DMS79 (cell line): ENCODE results near the gene BCL2L1.

Experiments used
- DNase-seq: peaks from one replicate; lab custom pipeline; 2025; lab: John Stamatoyannopoulos, UW

Gene BCL2L1

DNA sequence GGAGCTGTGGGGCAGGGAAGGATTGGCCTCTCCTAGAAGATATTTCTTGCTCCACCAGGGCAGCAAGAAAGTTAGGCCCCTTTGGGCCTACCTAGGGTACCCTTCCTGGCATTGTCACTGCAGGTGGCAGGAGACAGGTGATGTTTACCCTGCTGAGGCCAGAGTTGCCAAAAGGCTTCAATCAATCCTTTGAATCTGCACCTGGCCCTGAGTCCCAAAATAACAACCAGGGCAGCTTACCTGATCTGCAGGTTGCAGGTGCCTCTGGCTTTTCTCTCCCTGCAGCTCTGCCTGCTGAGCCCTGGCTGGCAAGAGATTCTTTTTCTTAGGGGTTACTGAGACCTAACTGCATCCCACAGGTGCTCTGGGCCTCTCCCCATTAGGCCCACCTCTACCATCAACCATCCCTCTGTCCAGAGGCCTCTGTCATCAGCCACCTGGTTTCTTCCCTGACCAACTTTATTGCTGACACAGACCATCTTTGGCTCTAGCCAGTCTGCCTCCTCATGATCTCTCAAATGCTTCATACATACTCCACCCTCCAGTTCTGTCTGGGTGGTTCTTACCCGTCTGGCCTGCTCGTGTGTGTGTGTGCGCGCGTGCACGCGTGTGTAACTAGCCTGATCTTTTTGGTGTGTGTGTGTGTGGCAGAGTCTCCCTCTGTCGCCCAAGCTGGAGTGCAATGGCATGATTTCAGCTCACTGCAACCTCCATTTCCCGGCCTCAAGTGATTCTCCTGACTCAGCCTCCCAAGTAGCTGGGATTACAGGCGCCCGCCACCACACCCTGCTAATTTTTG, 13.7 kb downstream of the BCL2L1 start:
- DNase-seq: peak; percentile 97

- DNase-seq: peak; percentile 97
Observed at GRCh38 chr20:31707994-31708735, 14.5 kb downstream of the BCL2L1 start.

DNA sequence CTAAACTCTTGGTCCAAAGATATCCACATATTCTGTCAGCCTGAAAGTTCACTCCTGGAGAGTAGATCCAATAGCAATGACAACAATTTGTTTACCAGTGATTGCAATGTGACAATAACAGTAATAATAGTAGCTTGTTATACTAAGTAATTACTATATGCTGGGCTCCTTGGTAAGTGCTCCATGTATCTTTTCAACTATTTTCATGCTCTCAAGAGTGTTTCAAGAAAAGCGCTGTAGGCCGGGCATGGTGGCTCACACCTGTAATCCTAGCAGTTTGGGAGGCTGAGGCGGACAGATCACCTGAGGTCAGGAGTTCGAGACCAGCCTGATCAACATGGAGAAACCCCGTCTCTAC, 15.4 kb downstream of the BCL2L1 start:
- no peak for DNase-seq

DNA sequence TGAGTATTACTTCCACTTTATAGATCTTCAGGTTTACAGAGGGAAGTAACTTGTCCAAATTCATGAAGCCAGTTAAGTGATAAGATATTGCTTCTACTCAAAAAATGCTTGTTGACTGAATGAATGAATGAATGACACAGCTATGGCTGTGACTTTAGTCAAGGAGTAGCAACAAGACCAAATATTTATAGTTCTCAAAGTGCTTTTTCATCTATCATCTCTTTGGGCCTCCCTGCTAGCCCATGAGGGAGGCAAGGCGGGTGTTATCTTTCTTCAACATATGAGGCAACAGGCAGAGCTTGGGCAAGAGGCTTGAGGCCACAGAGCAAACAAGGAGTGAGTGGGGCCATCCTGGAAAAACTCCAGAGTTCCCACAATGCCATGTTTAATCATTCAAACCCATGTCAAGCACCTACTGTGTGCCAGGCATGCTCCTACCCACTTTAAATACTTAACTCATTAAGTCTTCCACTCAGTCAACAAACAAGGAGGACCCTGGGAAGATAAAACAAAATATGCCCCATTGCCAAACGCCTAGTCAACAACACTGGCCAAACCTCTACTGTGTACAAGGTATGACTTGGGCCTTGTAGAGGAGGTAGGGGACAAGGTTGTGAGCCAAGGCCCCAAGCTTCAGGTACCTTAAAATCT, 15.9 kb downstream of the BCL2L1 start:
- no peak for DNase-seq

- DNase-seq: peak; percentile 93
Observed at GRCh38 chr20:31705598-31706597, 16.8 kb downstream of the BCL2L1 start.

DNA sequence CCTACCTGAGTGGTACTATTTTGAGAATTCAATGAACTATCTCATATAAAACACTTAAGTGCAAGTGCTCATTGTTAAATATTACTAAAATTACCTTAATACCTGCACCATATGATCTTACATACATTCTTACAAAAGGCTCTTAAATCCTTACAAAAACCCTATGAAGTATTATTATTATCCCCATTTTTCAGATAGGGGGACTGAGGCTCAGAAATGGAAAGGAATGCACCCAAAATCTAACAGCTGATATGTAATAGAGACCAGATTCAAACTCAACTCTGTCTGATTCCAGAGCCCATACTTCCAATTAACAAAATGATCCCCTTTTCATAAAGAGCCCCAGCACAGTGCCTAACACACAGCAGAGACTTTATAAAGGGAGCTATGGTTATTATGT, 17.5 kb downstream of the BCL2L1 start:
- DNase-seq: no peak

DNA sequence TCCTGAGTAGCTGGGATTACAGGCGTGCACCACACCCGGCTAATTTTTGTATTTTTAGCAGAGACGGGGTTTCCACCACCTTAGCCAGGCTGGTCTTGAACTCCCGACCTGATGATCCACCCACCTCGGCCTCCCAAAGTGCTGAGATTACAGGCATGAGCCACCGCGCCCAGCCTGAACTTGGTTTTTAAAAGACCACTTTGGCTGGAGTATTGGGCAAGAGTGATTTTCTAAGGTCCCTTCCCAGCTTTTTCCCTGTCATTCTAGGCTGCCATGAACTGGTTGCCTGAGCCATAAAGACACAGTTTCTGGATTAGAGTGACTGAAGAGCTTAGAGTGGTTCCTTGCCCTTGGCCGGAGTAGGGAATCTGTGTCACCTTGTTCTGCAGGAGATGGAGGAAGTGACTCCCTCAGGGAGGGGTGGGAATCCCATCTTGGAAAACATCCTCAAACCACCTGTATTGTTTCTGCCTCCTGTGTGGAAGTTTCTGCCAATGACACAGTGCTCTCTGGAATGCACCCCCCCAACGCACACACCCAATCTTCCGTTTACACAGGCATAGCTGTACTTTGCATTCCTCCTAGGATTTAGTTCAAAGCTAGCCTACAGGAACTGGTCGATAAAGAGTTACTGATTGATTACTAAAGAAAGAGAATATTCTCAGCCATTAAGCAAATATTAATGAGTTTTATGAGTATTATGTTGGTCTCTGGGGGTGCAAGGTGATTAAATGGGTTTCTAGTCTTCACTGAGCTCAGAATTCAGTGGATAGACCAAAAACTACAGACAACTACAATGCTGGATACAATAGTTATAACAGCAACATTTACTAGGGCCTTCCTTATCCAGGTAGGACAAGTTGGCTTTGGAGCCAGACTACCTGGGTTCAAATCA, 18.2 kb downstream of the BCL2L1 start:
- no peak for DNase-seq

- DNase-seq: no peak
Observed at GRCh38 chr20:31701591-31701990, 21.1 kb downstream of the BCL2L1 start.

DNA sequence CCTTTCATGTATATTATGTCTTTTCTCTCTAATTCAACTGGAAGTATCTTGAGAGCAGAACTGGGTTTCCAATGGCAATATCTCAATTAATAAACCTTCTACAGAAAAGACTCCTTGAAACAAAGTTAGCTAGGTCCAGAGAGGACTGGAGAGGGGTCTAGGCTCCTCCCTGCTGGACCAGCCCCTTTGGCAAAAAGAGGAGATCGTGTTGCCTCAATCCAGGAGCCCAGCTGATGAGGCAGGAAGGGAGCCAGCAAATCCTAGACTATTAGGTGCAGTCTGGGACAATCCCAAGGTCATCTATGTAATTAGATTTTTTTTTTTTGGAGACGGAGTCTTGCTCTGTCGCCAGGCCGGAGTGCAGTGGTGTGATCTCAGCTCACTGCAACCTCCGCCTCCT, 21.9 kb downstream of the BCL2L1 start:
- DNase-seq: no peak

DNA sequence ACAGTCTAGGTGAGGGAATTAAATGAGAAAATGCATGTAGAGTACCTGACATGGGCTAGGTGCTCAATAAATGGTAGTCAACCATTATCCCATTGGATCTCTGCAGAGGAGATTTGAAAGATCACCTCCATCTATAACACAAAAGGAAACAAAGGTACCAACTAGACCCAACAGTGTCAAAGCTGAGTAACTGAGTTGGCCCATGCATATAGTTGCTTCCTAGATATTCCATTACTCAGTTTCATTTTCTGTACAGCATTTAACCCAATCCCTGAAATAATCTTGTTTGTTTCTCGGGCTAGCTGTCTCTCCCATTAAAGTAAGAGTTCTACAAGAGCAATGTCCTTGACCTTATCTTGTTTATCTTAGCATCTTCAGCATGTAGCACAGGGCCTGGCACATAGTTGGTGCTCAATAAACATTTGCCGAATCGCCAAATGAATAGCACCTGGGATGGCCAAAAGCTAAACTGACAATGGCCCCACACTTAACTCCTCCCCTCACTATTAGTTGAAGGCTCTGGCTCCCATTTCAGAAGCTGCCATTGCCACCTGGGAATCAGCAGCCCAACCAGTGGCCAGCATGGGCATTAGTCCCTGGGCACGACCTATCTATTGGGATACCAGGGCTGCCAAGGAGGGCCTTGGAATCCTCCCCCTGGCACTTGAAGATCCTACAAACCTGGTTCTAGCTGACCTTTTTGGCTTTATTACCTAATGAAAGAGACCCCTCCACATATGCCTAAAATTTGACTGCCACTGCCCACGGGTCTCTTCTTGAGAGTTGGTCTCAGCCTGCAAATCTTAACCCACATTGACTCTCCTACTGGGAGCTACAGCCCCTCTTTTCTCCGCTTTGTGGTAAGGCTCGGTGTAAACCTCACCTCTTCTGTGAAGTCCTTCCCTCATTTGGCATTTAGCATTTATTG, 22.6 kb downstream of the BCL2L1 start:
- DNase-seq: no peak

DNA sequence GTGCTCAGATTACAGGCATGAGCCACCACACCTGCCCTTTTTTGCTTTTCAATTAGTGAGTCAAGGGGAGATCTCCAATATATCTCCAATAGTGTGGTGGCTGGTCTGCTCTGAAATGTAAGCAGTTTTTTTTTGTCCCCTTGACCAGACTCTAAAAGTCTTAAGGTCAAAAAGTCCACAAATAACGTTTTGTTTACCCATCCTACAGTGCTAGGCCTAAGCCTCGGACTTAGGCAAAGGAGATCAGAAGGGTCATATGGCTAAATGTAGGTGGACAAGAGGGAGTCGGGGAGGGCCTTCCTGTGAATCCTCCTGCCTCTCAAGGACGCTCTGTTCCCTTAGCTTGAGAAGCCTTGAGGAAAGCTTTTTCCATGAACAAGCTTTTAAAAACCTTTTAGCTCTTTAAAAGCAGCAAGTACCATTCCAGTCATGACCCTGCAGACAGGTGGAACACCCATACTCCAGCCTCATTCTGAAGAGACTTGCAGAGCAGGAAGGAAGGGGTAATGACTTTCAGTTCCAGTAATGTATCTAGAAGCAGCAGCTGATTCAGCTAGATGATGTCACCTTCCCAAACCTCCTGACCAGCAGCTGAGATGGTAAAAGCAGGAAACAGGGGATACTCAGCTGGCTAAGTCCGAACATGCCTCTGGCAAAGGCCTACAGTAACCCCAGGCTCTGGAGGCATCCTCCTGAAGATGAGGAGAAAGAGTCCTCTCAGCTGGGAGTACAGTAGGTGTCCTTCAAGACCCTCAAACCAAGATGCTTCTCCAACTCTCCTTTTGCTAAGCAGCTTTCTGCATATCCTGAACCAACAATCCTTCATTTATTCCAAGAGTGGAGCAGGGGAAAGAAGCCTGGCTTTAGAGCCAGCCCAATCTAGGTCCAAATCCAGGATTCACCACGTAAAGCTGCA, 23.6 kb downstream of the BCL2L1 start:
- peak; percentile 98 for DNase-seq

DNA sequence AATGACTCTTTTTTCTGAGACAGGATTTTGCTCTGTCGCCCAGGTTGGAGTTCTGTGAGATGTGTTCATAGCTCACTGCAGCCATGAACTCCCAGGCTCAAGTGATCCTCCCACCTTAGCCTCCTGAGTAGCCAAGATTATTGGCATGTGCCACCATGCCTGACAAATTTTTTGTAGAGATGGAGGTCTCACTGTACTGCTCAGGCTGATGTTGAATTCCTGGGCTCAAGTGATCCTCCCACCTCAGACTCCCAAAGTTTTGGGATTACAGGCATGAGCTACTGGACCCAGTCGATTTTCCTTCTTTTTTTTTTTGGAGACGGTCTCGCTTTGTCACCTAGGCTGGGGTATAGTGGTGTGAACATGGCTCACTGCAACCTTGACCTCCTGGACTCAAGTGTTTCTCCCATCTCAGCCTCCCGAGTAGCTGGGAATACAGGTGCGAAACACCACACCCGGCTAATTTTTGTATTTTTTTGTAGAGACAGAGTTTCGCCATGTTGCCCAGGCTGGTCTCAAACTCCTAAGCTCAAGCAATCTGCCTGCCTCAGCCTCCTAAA, 24.3 kb downstream of the BCL2L1 start:
- no peak for DNase-seq

DNA sequence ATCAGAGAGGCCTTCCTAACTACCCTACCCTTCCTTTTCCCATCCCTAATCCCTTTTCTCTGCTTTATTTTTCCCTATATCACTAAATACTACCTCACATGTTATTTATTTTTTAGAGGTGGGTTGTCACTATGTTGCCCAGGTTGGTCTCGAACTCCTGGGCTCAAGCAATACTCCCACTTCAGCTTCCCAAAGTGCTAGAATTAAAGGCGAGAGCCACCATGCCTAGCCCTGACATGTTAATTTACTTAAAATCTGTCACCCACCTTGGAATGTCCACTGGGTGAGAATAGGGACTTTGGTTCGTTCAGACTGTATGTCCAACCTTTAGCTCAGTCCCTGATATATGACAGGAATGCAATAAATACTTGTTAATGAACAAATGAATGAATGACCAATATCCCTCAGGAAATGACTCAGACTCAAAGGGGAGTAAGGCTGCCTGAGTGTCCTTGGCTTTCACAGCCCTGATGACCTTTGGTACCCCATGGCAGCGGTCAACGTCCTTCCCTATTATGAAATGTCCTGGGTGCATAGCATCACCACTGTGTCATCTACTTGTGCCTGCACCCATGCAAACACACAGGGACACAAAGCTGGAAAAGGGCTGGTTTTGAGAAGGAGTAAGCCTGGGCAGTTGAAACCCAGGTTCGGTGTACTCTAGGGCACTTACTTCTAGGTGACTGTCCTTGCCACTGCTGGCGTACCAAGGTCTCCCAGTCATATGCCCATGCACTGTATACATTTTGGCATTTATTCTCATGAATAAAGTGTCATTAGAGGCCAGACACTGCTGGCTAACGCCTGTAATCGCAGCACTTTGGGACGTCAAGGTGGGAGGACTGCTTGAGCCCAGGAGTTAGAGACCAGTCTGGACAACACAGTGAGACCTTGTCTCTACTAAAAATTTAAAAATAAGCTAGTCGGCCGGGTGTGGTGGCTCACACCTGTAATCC, 26.5 kb downstream of the BCL2L1 start:
- DNase-seq: no peak

DNA sequence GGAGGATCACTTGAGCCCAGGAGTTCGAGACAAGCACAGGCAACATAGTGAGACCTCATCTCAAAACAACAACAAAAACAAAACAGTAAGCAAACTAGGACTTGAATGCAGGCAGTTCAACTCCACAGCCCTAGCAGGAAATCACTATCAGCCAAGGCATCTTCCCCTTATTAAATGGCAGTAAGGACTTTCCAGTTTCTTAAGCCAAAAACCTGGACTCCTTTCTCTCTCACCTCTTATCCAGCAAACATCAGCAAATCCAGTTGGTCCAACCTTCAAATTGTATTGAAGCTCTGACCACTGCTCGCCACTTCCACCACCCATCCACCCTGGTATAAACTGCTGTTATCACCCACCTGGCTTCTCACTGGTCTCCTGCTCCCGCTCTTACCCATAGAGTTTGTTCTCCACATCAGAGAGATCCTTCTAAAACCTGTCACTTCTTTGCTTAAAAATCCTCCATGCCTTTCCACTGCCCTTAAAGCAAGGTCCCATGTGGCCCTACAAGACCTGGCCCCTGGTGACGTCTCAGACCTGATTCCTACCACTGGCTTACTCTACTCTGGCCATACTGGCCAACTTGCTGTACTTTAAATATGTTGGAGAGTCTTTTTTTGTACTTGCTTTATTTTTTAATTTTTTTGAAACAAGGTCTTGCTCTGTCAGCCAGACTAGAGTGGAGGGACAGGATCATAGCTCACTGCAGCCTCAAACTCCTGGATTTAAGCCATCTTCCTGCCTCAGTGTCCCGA, 27.6 kb downstream of the BCL2L1 start:
- no peak for DNase-seq

DNA sequence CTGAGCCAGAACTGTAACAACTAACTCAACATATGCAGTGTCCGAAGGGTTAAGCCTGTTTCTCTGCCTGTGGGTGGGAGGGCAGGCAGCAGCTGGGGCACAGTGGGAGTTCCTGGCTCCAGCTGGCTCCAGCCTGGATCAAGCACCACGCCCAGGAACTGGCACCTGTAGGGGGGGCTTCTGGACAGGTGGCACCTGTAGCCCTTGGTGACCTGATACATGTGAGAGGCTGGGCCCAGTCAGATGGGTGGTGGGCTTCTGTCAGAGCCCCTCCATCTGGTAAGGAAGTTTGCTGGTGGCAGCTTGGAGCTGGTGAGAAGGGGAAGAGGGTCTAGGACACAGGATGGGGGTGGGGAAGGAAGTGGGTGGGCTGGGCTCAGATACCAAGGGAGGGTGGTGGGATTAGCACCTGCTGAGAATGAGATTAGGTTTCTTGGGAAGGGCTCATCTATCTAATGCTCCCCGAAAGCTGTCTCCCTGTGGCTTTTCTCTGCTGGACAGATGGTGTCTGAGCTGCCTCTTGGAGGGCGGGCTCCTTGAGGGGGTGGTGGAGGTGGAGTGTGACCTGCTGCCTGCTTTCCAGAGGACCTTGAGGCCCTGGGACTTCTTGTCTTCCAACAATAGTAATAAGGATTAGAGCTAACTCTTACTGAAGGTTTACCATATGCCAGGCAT, 28.5 kb downstream of the BCL2L1 start:
- DNase-seq: peak; percentile 24

DNA sequence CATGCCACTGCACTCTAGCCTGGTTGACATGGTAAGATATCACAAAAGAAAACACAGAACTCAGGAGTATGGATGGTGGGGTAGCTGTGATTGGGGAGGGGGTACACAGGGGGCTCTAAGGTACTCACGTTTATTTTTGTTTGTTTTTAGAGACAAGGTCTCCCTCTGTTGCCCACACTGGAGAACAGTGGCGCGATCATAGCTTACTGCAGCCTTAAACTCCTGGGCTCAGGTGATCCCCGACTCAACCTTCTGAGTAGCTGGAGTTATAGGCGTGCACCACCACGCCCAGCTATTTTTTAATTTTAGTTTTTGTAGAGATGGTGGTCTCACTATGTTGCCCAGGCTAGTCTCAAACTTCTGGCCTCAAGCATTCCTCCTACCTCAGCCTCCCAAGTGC, 29.3 kb downstream of the BCL2L1 start:
- DNase-seq: no peak
